SK-N-SH treated with all-trans-retinoic acid at 6 μM for 48 hours (cell line): Measurements from ENCODE around the gene KIAA1586.

ENCODE experiments used
- ATAC-seq: fragments of 200-7000 bp; cut with Tn5 transposase; 3 replicates; pipeline ENCODE4 v1.9.1; 2020; ENCODE audit warnings: mild to moderate bottlenecking, moderate library complexity
- ARNTL ChIP-seq: fragments of 450-650 bp; formaldehyde crosslinking; IDR thresholded peaks from 2 replicates; pipeline ENCODE4 v1.5.0; 2020; ENCODE audit warnings: low read depth, mild to moderate bottlenecking, moderate library complexity, borderline replicate concordance
- BACH2 ChIP-seq: fragments of 250-450 bp; sonication (Bioruptor Pico); IDR thresholded peaks from 2 replicates; pipeline ENCODE4 v1.9.0; 2021; ENCODE audit warnings: mild to moderate bottlenecking, borderline replicate concordance
- CSDC2 ChIP-seq: fragments of 250-450 bp; sonication (Bioruptor Pico); IDR thresholded peaks from 2 replicates; pipeline ENCODE4 v1.5.0; 2020; ENCODE audit warnings: mild to moderate bottlenecking, moderate library complexity
- ESRRG ChIP-seq: fragments of 250-450 bp; sonication (Bioruptor Pico); IDR thresholded peaks from 2 replicates; pipeline ENCODE4 v1.6.1; 2021; ENCODE audit warnings: mild to moderate bottlenecking
- OSR1 ChIP-seq: fragments of 250-450 bp; sonication (Bioruptor Pico); IDR thresholded peaks from 2 replicates; pipeline ENCODE4 v1.8.0; 2022; ENCODE audit warnings: moderate library complexity, mild to moderate bottlenecking, inconsistent platforms
- PPARA ChIP-seq: fragments of 250-450 bp; sonication (Bioruptor Pico); IDR thresholded peaks from 2 replicates; pipeline ENCODE4 v1.5.0; 2020; ENCODE audit warnings: mild to moderate bottlenecking, borderline replicate concordance
- RARB ChIP-seq: fragments of 250-450 bp; sonication (Bioruptor Pico); IDR thresholded peaks from 2 replicates; pipeline ENCODE4 v1.8.0; 2021; ENCODE audit warnings: mild to moderate bottlenecking, moderate library complexity
- SNAI2 ChIP-seq: fragments of 250-450 bp; sonication (Bioruptor Pico); IDR thresholded peaks from 2 replicates; pipeline ENCODE4 v1.5.0; 2020; ENCODE audit warnings: mild to moderate bottlenecking, moderate library complexity
- ZFP3 ChIP-seq: fragments of 250-450 bp; sonication (Bioruptor Pico); IDR thresholded peaks from 2 replicates; pipeline ENCODE4 v1.5.0; 2020; ENCODE audit warnings: mild to moderate bottlenecking, moderate library complexity
- ZNF565 ChIP-seq: fragments of 450-650 bp; formaldehyde crosslinking; conservative IDR thresholded peaks from 2 replicates; pipeline ENCODE4 v1.5.0; 2020; ENCODE audit warnings: low read depth, mild to moderate bottlenecking, moderate library complexity
- ZNF70 ChIP-seq: fragments of 450-650 bp; formaldehyde crosslinking; IDR thresholded peaks from 2 replicates; pipeline ENCODE4 v1.5.0; 2020; ENCODE audit warnings: mild to moderate bottlenecking, moderate library complexity
- ZNF8 ChIP-seq: fragments of 450-650 bp; formaldehyde crosslinking; IDR thresholded peaks from 2 replicates; pipeline ENCODE4 v1.5.0; 2020; ENCODE audit warnings: mild to moderate bottlenecking, moderate library complexity
- TF ChIP-seq, protein P1 (sequence below): fragments of 250-450 bp; sonication (Bioruptor Pico); IDR thresholded peaks from 2 replicates; pipeline ENCODE4 v1.8.0; 2020; ENCODE audit warnings: mild to moderate bottlenecking, moderate library complexity, borderline replicate concordance
- TF ChIP-seq, protein P2 (sequence below): fragments of 250-450 bp; sonication (Bioruptor Pico); IDR thresholded peaks from 2 replicates; pipeline ENCODE4 v1.5.0; 2020; ENCODE audit warnings: mild to moderate bottlenecking, moderate library complexity
- TF ChIP-seq, protein P3 (sequence below): fragments of 250-450 bp; sonication (Bioruptor Pico); IDR thresholded peaks from 2 replicates; pipeline ENCODE4 v1.8.0; 2021; ENCODE audit warnings: low read depth, mild to moderate bottlenecking, moderate library complexity, borderline replicate concordance
- TF ChIP-seq, protein P4 (sequence below): fragments of 250-450 bp; sonication (Bioruptor Pico); IDR thresholded peaks from 2 replicates; pipeline ENCODE4 v1.5.1; 2021; ENCODE audit warnings: mild to moderate bottlenecking, moderate library complexity

Gene KIAA1586

DNA sequence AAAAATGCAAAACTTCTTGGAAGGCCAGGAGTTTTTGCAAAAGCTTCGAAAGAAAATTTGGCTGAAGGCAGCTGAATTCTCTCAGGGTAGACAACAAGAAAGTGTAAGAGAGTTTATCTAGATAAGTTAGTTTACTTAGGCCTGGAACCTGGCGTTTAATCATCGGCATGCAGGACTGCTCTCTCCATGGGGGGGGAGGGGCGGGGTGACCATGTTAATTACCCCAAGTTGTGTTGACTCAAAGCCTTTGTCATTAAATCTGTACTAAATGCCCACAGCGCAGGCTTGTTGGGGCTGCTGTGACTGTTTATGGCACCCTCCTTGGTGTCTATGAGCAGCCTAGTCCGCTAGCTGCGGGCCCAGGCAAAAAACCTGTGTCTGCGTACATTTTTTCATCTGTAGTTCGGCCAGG, 23.4 kb downstream of the KIAA1586 start:
- ATAC-seq, result no peak
- no peak for TF ChIP-seq PPARA (CRISPR knock-in tag)

DNA sequence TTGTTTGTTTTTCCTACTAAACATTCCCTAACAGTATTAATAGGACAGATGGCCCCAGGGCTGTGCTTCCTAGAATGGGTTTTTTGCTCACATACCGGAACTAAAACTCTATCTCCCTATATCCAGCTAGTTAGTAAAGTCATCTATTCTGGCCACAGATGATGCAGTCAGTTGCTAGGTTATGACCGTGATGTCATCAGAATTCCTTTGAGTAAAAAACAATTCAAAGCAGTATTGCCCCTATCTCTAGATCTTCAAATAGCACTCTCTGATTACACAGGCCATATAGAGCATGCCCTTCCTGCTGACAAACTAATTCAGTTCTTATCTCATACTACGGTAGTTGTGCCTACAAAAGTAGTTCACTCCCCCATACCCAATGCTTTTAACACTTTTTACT, 25.6 kb downstream of the KIAA1586 start:
- no peak for ATAC-seq

GRCh38 chr6:57074383-57074782, 27.9 kb downstream of the KIAA1586 start:
- no peak for ATAC-seq
- TF ChIP-seq OSR1 (CRISPR knock-in tag) (no peak), RARB (no peak), ARNTL (CRISPR knock-in tag) (no peak)
- TF ChIP-seq, protein P1, sequence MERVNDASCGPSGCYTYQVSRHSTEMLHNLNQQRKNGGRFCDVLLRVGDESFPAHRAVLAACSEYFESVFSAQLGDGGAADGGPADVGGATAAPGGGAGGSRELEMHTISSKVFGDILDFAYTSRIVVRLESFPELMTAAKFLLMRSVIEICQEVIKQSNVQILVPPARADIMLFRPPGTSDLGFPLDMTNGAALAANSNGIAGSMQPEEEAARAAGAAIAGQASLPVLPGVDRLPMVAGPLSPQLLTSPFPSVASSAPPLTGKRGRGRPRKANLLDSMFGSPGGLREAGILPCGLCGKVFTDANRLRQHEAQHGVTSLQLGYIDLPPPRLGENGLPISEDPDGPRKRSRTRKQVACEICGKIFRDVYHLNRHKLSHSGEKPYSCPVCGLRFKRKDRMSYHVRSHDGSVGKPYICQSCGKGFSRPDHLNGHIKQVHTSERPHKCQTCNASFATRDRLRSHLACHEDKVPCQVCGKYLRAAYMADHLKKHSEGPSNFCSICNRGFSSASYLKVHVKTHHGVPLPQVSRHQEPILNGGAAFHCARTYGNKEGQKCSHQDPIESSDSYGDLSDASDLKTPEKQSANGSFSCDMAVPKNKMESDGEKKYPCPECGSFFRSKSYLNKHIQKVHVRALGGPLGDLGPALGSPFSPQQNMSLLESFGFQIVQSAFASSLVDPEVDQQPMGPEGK (CRISPR knock-in tag), result no peak
- TF ChIP-seq, protein P2, sequence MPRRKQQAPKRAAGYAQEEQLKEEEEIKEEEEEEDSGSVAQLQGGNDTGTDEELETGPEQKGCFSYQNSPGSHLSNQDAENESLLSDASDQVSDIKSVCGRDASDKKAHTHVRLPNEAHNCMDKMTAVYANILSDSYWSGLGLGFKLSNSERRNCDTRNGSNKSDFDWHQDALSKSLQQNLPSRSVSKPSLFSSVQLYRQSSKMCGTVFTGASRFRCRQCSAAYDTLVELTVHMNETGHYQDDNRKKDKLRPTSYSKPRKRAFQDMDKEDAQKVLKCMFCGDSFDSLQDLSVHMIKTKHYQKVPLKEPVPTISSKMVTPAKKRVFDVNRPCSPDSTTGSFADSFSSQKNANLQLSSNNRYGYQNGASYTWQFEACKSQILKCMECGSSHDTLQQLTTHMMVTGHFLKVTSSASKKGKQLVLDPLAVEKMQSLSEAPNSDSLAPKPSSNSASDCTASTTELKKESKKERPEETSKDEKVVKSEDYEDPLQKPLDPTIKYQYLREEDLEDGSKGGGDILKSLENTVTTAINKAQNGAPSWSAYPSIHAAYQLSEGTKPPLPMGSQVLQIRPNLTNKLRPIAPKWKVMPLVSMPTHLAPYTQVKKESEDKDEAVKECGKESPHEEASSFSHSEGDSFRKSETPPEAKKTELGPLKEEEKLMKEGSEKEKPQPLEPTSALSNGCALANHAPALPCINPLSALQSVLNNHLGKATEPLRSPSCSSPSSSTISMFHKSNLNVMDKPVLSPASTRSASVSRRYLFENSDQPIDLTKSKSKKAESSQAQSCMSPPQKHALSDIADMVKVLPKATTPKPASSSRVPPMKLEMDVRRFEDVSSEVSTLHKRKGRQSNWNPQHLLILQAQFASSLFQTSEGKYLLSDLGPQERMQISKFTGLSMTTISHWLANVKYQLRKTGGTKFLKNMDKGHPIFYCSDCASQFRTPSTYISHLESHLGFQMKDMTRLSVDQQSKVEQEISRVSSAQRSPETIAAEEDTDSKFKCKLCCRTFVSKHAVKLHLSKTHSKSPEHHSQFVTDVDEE, result no peak
- TF ChIP-seq, protein P3, sequence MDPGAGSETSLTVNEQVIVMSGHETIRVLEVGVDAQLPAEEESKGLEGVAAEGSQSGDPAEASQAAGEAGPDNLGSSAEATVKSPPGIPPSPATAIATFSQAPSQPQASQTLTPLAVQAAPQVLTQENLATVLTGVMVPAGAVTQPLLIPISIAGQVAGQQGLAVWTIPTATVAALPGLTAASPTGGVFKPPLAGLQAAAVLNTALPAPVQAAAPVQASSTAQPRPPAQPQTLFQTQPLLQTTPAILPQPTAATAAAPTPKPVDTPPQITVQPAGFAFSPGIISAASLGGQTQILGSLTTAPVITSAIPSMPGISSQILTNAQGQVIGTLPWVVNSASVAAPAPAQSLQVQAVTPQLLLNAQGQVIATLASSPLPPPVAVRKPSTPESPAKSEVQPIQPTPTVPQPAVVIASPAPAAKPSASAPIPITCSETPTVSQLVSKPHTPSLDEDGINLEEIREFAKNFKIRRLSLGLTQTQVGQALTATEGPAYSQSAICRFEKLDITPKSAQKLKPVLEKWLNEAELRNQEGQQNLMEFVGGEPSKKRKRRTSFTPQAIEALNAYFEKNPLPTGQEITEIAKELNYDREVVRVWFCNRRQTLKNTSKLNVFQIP (CRISPR knock-in tag), result no peak

More for the DNA sequence above, 25.6 kb downstream of the KIAA1586 start:
- no peak for TF ChIP-seq BACH2 (CRISPR knock-in tag)

DNA sequence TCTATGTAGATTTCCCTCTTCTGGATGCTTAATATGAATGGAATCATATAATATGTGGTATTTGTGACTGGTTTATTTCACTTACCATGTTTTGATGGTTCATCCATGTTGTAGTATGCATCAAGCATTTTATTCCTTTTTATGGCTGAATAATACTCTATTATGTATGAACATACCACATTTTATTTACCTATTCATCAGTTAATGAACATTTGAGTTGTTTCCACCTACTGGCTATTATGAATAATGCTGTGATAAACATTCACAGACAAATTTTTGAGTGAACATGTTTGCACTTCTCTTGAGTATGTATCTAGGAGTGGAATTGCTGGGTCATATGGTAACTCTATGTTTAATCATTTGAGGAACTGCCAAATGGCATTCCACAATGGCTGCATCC, 28.6 kb downstream of the KIAA1586 start:
- no peak for ATAC-seq
- TF ChIP-seq ESRRG (no peak), ZNF8 (CRISPR knock-in tag) (peak; percentile 77)

GRCh38 chr6:57078531-57079207, 32.2 kb downstream of the KIAA1586 start:
- no peak for TF ChIP-seq PPARA (CRISPR knock-in tag)
- TF ChIP-seq, protein P4, sequence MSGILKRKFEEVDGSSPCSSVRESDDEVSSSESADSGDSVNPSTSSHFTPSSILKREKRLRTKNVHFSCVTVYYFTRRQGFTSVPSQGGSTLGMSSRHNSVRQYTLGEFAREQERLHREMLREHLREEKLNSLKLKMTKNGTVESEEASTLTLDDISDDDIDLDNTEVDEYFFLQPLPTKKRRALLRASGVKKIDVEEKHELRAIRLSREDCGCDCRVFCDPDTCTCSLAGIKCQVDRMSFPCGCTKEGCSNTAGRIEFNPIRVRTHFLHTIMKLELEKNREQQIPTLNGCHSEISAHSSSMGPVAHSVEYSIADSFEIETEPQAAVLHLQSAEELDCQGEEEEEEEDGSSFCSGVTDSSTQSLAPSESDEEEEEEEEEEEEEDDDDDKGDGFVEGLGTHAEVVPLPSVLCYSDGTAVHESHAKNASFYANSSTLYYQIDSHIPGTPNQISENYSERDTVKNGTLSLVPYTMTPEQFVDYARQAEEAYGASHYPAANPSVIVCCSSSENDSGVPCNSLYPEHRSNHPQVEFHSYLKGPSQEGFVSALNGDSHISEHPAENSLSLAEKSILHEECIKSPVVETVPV (CRISPR knock-in tag), result no peak
- TF ChIP-seq BACH2 (CRISPR knock-in tag), result no peak
- no peak for TF ChIP-seq ZFP3
- no peak for TF ChIP-seq SNAI2 (CRISPR knock-in tag)
- TF ChIP-seq ESRRG, result no peak
- no peak for TF ChIP-seq CSDC2 (CRISPR knock-in tag)
- no peak for TF ChIP-seq ZNF565 (CRISPR knock-in tag)
- TF ChIP-seq OSR1 (CRISPR knock-in tag), result no peak
- TF ChIP-seq ZNF70 (CRISPR knock-in tag), result no peak
- TF ChIP-seq, protein P3 (CRISPR knock-in tag), result no peak
- TF ChIP-seq, protein P1 (CRISPR knock-in tag), result no peak
- no peak for ATAC-seq
